Ishikawa (cell line): ENCODE data around the gene OSBP.

Experiments
- CEBPB ChIP-seq: IDR thresholded peaks from 2 replicates; pipeline ENCODE4 v1.6.1; 2012
- CREB1 ChIP-seq: IDR thresholded peaks from 2 replicates; pipeline ENCODE4 v1.6.1; 2012; ENCODE audit warnings: low read depth
- EGR1 ChIP-seq: IDR thresholded peaks from 2 replicates; pipeline ENCODE4 v1.6.1; 2012
- EP300 ChIP-seq: IDR thresholded peaks from 2 replicates; pipeline ENCODE4 v1.6.1; 2012; ENCODE audit warnings: borderline replicate concordance
- FOXM1 ChIP-seq: IDR thresholded peaks from 2 replicates; pipeline ENCODE4 v1.6.1; 2012; ENCODE audit warnings: low read depth, borderline replicate concordance
- NFIC ChIP-seq: IDR thresholded peaks from 2 replicates; pipeline ENCODE4 v1.6.1; 2012
- RAD21 ChIP-seq: IDR thresholded peaks from 2 replicates; pipeline ENCODE4 v1.6.1; 2012; ENCODE audit warnings: low read depth
- REST ChIP-seq: IDR thresholded peaks from 2 replicates; pipeline ENCODE4 v1.6.1; 2012; ENCODE audit warnings: low read depth, mild to moderate bottlenecking
- TAF1 ChIP-seq: IDR thresholded peaks from 2 replicates; pipeline ENCODE4 v1.6.1; 2012; ENCODE audit warnings: low read depth, mild to moderate bottlenecking
- TCF12 ChIP-seq: IDR thresholded peaks from 2 replicates; pipeline ENCODE4 v1.6.1; 2012; ENCODE audit warnings: low read depth
- TEAD4 ChIP-seq: IDR thresholded peaks from 2 replicates; pipeline ENCODE4 v1.6.1; 2012
- USF1 ChIP-seq: IDR thresholded peaks from 2 replicates; pipeline ENCODE4 v1.6.1; 2012
- YY1 ChIP-seq: IDR thresholded peaks from 2 replicates; pipeline ENCODE4 v1.6.1; 2012; ENCODE audit warnings: low read depth
- ZBTB7A ChIP-seq: IDR thresholded peaks from 2 replicates; pipeline ENCODE4 v1.6.1; 2012; ENCODE audit warnings: low read depth
- TF ChIP-seq, protein P1 (sequence below): IDR thresholded peaks from 2 replicates; pipeline ENCODE4 v1.6.1; 2012

Gene OSBP

DNA sequence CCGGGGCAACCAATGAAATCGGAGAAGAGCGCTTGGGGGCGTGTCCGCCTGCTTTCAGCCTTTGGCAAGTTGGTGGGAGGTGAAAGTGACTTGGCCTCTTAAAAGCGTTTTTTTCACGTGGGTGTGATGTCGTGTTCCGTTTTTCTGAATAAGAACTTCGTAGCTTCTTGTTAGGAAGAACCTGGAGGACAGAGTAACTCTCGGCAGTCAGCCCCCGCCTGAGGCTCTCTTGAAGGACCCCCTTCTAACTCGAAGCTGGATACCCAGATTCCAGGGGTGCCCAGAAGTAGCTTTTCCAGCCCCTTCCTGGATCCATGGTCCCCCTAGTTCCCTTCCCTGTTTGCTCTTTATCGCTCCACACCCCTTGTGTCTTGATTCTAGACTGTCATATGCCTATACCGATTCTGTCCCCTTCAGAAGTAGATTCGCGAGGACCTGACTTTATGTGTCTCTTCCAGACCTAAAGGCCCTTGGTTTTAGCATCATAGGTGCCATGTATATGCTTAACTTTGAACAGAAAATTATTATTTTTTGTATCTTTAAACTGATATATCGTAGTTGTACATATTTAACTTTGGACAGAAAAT, 915 bp upstream of the OSBP start:
- TF ChIP-seq TEAD4 (no peak), CEBPB (no peak), TAF1 (peak; percentile 34; the same call in 1 of the 2 replicates), EP300 (no peak), YY1 (no peak)
- TF ChIP-seq, protein P1, sequence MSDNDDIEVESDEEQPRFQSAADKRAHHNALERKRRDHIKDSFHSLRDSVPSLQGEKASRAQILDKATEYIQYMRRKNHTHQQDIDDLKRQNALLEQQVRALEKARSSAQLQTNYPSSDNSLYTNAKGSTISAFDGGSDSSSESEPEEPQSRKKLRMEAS: peak; percentile 83

DNA sequence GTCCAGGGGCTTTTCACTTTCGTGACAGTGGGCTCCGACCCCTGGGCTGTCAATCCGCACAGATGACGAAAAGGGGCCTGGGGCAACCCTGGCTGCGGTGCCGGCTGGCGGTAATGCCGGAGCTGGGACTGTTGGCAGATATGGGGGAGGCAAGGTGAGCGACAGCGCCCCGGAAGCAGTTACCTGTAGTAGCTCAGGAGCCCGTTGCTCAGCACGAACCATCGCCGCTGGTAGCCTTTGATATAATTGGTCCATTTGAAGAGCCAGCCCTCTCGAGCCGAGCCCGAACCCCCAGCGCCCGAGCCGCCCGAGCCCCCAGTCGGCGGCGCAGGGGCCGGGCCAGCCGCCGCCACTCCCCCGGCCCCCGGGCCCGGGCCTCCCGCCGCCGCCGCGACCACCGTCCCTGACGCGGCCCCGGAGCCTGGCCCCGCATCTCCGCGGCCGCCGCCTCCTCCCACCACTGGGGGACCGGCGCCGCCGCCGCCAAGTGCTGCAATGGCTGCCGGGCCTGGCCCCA, 396 bp downstream of the OSBP start:
- TF ChIP-seq NFIC (no peak), RAD21 (no peak), TEAD4 (no peak), EP300 (no peak), REST (no peak), YY1 (no peak), EGR1 (no peak), USF1 (no peak), TCF12 (no peak), CREB1 (no peak), FOXM1 (no peak), CEBPB (no peak), ZBTB7A (no peak)
- TF ChIP-seq, protein P1: no peak

DNA sequence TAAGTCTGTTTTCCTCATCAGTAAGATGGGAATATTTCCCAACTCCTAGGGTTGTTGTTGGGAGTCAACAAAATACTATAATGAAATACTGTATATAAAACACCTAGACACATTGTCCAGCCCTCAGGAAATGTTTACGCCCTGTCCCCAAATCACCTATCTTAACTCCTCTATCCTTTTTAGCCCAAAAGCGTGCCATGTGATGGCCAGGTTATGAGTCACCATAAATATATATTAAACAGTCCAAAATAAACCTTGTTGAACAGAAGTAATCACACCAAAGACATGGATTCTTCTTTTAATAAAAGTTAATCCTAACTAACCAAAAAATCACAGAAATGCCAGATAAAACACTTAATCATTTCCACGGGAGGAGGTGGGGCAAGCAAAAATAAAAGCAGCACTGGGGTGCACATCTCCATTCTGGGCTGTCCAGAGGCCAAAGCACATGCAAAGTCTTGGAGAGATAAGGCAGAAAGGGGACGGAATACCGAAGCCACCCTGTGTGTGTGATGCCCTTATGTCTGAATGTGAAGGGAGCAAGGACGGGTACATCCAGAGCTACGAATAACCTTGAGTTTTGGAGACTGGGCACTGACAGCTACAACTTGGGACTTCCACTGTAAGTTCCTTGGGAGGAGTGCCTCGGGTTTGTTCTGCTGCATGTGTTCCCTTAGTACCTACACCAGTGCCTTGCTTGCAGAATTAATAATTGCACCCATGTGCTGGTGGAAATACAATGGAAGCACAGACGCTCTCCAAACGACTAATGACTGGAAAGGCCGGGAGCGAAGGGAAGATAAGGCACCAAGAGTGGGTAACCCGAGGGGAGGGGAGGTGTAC, 1.1 kb downstream of the OSBP start:
- no peak for TF ChIP-seq TAF1
- no peak for TF ChIP-seq TEAD4
- TF ChIP-seq FOXM1: no peak
- TF ChIP-seq USF1: no peak
- no peak for TF ChIP-seq REST
- no peak for TF ChIP-seq NFIC
- no peak for TF ChIP-seq CREB1
- no peak for TF ChIP-seq EGR1
- TF ChIP-seq, protein P1: no peak
- TF ChIP-seq ZBTB7A: no peak
- TF ChIP-seq YY1: no peak
- no peak for TF ChIP-seq TCF12
- TF ChIP-seq CEBPB: no peak
- no peak for TF ChIP-seq EP300
- TF ChIP-seq RAD21: no peak

DNA sequence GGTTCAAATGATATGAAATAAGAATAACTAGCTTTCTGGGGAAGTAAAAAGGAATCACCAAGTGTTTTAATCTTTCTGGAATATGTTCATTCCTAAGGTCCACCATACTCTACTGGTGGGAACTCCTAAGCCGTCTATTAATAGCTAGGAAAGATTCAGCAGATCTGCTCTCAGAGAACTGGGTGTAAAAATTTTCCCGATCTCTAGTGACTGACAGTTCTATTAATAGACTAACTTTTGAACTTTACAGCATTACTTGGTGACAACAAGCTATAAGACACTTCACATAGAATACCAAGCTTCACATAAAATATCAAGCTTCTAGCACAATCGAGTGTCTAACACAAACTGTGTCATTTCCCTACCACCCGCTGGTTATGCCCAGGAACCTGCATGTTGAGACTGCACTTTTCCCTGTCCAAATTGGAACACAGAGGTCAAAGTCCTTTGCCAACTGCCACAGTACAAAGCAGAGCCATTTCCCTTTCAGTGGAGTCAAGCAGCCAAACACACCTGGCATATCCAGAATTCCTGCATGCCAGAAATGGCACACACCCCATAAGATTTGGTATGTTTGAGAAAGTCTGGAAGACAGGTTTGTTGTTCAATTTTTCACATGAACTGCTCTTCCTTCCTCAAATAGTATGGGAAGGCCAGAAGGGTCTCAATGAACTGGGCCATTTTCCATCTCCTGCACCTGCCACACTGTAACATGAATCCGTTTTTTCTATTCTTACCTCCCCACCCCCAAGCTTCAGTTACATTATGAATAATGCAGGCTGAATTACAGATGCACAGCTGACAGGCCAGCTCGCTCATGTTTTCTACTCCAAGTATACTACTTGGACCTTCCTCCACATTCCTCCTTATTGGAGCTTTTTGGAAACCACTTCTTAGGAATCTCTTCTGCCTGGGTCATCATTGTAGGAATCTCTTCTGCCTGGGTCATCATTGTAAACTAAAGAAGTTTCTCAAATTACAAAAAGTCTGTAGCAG, 3.7 kb downstream of the OSBP start:
- TF ChIP-seq NFIC (no peak), USF1 (no peak), YY1 (no peak), CEBPB (no peak), EP300 (no peak), REST (no peak), TCF12 (no peak), TEAD4 (no peak)
- TF ChIP-seq, protein P1: no peak
